ENCODE measurements around the gene FLT3. TPM values are rescaled to one million over a fixed set of nuclear protein-coding genes. Genes with fewer than 3 reads are reported as not detected.

The FLT3 gene
- total and polyA plus RNA-seq, 9 donors: 0.08 to 0.97 (median 0.15) TPM; not detected in 1

DNA sequence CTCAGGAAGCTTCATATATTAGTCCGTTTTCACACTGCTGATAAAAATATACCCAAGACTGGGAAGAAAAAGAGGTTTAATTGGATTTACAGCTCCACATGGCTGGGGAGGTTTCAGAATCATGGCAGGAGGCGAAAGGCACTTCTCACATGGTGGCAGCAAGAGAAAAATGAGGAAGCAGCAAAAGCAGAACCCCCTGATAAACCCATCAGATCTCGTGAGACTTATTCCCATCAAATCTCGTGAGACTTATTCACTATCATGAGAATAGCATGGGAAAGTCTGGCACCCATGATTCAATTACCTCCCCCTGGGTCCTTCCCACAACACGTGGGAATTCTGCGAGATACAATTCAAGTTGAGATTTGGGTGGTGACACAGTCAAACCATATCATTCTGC, 23.1 kb downstream of the FLT3 start:
- TF ChIP-seq, protein P1, sequence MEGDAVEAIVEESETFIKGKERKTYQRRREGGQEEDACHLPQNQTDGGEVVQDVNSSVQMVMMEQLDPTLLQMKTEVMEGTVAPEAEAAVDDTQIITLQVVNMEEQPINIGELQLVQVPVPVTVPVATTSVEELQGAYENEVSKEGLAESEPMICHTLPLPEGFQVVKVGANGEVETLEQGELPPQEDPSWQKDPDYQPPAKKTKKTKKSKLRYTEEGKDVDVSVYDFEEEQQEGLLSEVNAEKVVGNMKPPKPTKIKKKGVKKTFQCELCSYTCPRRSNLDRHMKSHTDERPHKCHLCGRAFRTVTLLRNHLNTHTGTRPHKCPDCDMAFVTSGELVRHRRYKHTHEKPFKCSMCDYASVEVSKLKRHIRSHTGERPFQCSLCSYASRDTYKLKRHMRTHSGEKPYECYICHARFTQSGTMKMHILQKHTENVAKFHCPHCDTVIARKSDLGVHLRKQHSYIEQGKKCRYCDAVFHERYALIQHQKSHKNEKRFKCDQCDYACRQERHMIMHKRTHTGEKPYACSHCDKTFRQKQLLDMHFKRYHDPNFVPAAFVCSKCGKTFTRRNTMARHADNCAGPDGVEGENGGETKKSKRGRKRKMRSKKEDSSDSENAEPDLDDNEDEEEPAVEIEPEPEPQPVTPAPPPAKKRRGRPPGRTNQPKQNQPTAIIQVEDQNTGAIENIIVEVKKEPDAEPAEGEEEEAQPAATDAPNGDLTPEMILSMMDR (IDR thresholded peaks at IDR 0.05): no peak
- TF ChIP-seq EP300 (IDR thresholded peaks at IDR 0.05) (no peak), POLR2A (IDR thresholded peaks at IDR 0.05) (no peak)
- intact Hi-C loops (cut with DNase I): no loop called here
- H3K27me3 ChIP-seq: no peaks in the 10 kb centered on the region
- no peaks in the 10 kb centered on the region for H3K4me1 ChIP-seq (ENCODE audit: insufficient read depth)
- no peak for DNase-seq
- no peak overlapping the region for H3K4me3 ChIP-seq
- H3K36me3 ChIP-seq: no peaks in the 10 kb centered on the region
- H3K27ac ChIP-seq: no peak overlapping the region
- no peaks in the 10 kb centered on the region for H3K9me3 ChIP-seq
- WGBS, 3 donors: 64 to 68% (median 68%) methylated on average over 6 of the region's 6 CpGs

DNA sequence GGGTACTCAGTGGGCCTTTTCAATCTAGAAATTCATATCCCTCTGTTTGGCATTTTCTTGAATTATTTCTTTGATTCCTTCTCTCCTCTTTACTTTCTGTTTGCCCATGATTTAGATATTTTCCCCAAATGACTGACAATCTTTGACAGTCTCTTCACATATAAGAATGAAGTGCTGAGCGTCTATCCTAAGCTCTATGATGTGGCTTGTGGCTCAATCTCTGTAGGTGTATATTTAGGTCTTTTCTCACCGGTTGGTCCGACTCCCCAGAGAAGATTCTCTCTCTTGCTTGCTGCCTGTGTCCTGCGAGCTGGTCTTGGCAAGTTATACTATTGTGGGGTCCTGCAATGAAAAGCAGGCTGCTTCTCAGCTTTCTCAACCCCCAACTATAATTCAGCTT, 29.0 kb downstream of the FLT3 start:
- H3K9me3 ChIP-seq: no peaks in the 10 kb centered on the region
- 84 to 94% (median 90%) methylated on average over 4 of the region's 4 CpGs for WGBS, 3 donors
- no peaks in the 10 kb centered on the region for H3K4me1 ChIP-seq (ENCODE audit: insufficient read depth)
- no peak for TF ChIP-seq POLR2A (IDR thresholded peaks at IDR 0.05)
- no peak overlapping the region for H3K27ac ChIP-seq
- intact Hi-C loops (cut with DNase I): no loop called here
- no peaks in the 10 kb centered on the region for H3K36me3 ChIP-seq
- no peaks in the 10 kb centered on the region for H3K27me3 ChIP-seq
- no peak overlapping the region for H3K4me3 ChIP-seq
- DNase-seq: no peak

DNA sequence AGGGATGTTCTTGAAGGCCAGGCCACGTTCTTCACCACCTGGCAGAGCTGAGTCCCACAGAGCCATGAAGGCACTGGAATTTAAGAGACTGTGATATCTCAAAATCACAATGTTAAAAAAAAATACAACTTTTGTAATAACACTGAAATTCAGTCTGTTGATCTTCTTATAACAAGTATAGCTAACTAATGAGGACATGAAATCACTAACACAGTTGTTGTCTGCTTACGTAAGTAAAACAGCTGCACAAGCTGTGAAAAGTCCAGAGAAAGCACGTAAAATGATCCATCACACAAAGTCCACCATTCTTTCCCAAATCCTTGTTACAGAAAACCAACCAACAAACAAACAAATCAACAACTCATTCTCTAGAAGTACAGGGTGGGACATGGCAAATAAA, 32.9 kb downstream of the FLT3 start:
- TF ChIP-seq, protein P1 (IDR thresholded peaks at IDR 0.05): no peak
- no peak for TF ChIP-seq EP300 (IDR thresholded peaks at IDR 0.05)
- no peak for TF ChIP-seq POLR2A (IDR thresholded peaks at IDR 0.05)
- H3K4me3 ChIP-seq: no peak overlapping the region
- H3K9me3 ChIP-seq: no peaks in the 10 kb centered on the region
- H3K36me3 ChIP-seq: no peaks in the 10 kb centered on the region
- no peaks in the 10 kb centered on the region for H3K27me3 ChIP-seq
- DNase-seq: no peak
- intact Hi-C loops (cut with DNase I): no loop called here
- WGBS, 3 donors: 66 to 77% (median 72%) methylated on average over 3 of the region's 3 CpGs
- no peaks in the 10 kb centered on the region for H3K4me1 ChIP-seq (ENCODE audit: insufficient read depth)
- no peak overlapping the region for H3K27ac ChIP-seq

DNA sequence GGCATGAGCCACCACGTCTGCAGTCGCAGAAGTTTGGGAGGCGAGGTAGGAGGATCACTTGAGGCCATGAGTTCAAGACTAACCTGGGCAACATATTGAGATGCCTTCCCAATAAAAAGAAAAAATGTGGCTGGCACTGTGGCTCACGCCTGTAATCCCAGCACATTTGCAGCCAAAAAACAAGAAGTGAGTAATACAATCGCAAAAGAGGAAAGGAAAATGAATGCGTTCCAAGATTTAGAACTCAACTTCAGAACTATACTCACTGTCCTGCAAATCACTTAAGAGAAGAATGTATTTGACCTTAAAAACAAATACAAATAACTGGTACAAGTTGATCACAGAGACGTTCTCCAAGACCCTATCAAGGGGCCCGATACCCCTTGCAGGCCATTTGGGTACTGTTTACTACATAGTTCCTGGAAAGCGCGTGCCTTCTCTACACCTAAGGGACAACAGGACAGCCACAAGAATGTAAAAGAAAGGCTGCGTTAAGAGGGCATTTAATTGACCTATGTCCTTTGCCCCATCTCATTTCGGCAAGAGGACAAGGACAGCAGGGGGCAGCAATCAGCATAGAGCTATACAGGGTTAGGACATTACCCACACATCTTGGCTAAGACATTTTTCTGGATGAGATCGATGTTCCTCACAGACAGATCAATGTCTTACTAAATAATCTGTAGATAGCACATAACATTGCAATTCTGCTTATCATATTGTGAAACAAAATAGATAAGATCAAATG, 41.3 kb downstream of the FLT3 start:
- TF ChIP-seq POLR2A (IDR thresholded peaks at IDR 0.05) (no peak), EP300 (IDR thresholded peaks at IDR 0.05) (no peak)
- TF ChIP-seq, protein P1 (IDR thresholded peaks at IDR 0.05): no peak
- WGBS, 3 donors: 70 to 74% (median 70%) methylated on average over 13 of the region's 13 CpGs
- Histone ChIP-seq H3K4me3 (no peak overlapping the region), H3K4me1 (ENCODE audit: insufficient read depth) (no peaks in the 10 kb centered on the region), H3K27me3 (no peaks in the 10 kb centered on the region), H3K27ac (no peak overlapping the region), H3K9me3 (no peaks in the 10 kb centered on the region), H3K36me3 (no peaks in the 10 kb centered on the region)
- intact Hi-C loops (cut with DNase I): no loop called here
- no peak for DNase-seq

DNA sequence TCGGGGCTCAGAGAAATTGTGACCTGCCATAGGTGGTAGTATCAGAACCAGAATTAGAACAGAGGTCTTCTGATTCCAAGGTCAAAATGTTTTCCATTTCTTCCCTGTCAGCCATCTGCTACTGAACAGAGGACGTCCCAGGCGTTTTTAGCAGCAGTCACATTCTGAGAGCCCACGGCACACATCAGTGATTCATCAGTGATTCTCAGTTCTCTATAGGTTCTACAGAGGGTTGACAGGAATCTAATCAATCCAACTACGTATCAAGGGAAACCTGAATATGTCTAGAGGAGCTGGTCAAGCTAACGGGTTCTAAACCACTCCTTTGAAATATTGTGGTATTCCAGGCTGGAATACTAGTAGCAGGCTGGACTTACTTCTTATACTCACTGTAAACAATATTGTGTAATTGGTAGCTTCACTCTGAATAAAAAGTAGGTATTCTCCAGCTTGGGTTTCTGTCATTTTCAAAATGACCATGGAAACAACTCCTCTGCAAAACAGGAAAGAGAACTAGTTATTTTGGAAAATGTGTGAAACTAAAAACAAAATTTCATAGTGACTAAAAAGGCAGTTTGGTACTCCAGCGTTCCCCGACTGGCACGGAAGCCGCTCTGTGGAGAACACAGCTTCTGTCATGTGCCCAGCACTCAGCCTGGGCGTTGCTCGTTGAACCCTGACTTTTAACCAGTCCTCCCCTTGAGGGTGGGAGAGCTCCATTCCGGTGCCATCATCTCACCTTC, 43.2 kb downstream of the FLT3 start:
- TF ChIP-seq EP300 (IDR thresholded peaks at IDR 0.05) (no peak), POLR2A (IDR thresholded peaks at IDR 0.05) (no peak)
- TF ChIP-seq, protein P1 (IDR thresholded peaks at IDR 0.05): no peak
- Histone ChIP-seq H3K27ac (no peak overlapping the region), H3K4me3 (no peak overlapping the region), H3K9me3 (no peaks in the 10 kb centered on the region), H3K4me1 (ENCODE audit: insufficient read depth) (no peaks in the 10 kb centered on the region), H3K36me3 (no peaks in the 10 kb centered on the region), H3K27me3 (no peaks in the 10 kb centered on the region)
- intact Hi-C loops (cut with DNase I): no loop called here
- DNase-seq: no peak
- 81 to 83% (median 83%) methylated on average over 13 of the region's 13 CpGs for WGBS, 3 donors
